Ectodermal cell (in vitro differentiated cells): ENCODE results near the gene REST.
A peak's percentile ranks its signal among the peaks of the same experiment; 100 is the strongest.
"Not testable (repeated sequence)": the region's sequence is repeated elsewhere in the genome, so short reads cannot be mapped to it uniquely, and the experiment has no call there.

ENCODE experiments used
- H3K27ac ChIP-seq: 2 replicates; pipeline ENCODE4 v1.7.0; 2013; ENCODE audit warnings: mild to moderate bottlenecking, low read depth, low read length; ENCODE audit not compliant: insufficient read depth, poor library complexity, severe bottlenecking
- H3K27me3 ChIP-seq: 2 replicates; pipeline ENCODE4 v1.7.0; 2013; ENCODE audit warnings: mild to moderate bottlenecking, low read length; ENCODE audit not compliant: insufficient read depth, control insufficient read depth, poor library complexity, severe bottlenecking
- H3K36me3 ChIP-seq: one replicate; pipeline ENCODE4 v1.7.0; 2013; ENCODE audit warnings: low read length; ENCODE audit not compliant: control insufficient read depth, insufficient read depth
- H3K4me1 ChIP-seq: one replicate; pipeline ENCODE4 v1.7.0; 2013; ENCODE audit warnings: low read length; ENCODE audit not compliant: control insufficient read depth, insufficient read depth
- H3K4me3 ChIP-seq: 2 replicates; pipeline ENCODE4 v1.7.0; 2013; ENCODE audit warnings: low read depth, low read length, control low read depth; ENCODE audit not compliant: insufficient read depth
- H3K9me3 ChIP-seq: 2 replicates; pipeline ENCODE4 v1.7.0; 2013; ENCODE audit warnings: mild to moderate bottlenecking, low read length, moderate library complexity; ENCODE audit not compliant: control insufficient read depth
- WGBS, 2 experiments: methylation state at CpG; one replicate each; pipeline ENCODE4 v1.1.7; 2013; ENCODE audit warnings: missing lambda C conversion rate in 2 of 2; 5-methylcytosine and 5-hydroxymethylcytosine counted together

Gene REST

GRCh38 chr4:56876264-56876663, 31.4 kb upstream of the REST start:
- WGBS, 2 experiments = 85 to 97% methylated on average over 3 of the region's 4 CpGs
- Histone ChIP-seq H3K9me3 (no peaks in the 10 kb centered on the region), H3K27ac (no peak overlapping the region), H3K4me3 (no peak overlapping the region), H3K27me3 (no peaks in the 10 kb centered on the region), H3K4me1 (peaks cover 11% of the 10 kb centered on the region), H3K36me3 (no peaks in the 10 kb centered on the region)

GRCh38 chr4:56879996-56880395, 27.7 kb upstream of the REST start:
- no peaks in the 10 kb centered on the region for H3K36me3 ChIP-seq
- no peaks in the 10 kb centered on the region for H3K27me3 ChIP-seq
- 87 to 100% methylated on average over 3 of the region's 3 CpGs for WGBS, 2 experiments
- no peaks in the 10 kb centered on the region for H3K4me1 ChIP-seq
- H3K4me3 ChIP-seq = no peak overlapping the region
- no peaks in the 10 kb centered on the region for H3K9me3 ChIP-seq
- H3K27ac ChIP-seq = no peak overlapping the region

GRCh38 chr4:56880572-56880971, 27.1 kb upstream of the REST start:
- no peaks in the 10 kb centered on the region for H3K9me3 ChIP-seq
- H3K27ac ChIP-seq = no peak overlapping the region
- WGBS, 2 experiments = 95 to 97% methylated on average over 5 of the region's 5 CpGs
- no peaks in the 10 kb centered on the region for H3K27me3 ChIP-seq
- no peaks in the 10 kb centered on the region for H3K36me3 ChIP-seq
- no peak overlapping the region for H3K4me3 ChIP-seq
- no peaks in the 10 kb centered on the region for H3K4me1 ChIP-seq

- not testable (repeated sequence) for H3K9me3 ChIP-seq, H3K27ac ChIP-seq, H3K4me3 ChIP-seq, H3K4me1 ChIP-seq, H3K27me3 ChIP-seq, H3K36me3 ChIP-seq
- WGBS, 2 experiments = 67 to 73% methylated on average over 3 of the region's 3 CpGs
Observed at GRCh38 chr4:56884511-56884910, 23.2 kb upstream of the REST start.

GRCh38 chr4:56892691-56893090, 15.0 kb upstream of the REST start:
- H3K36me3 ChIP-seq = no peaks in the 10 kb centered on the region
- 86 to 100% methylated on average over 1 of the region's 1 CpG for WGBS, 2 experiments
- H3K27ac ChIP-seq = no peak overlapping the region
- H3K4me3 ChIP-seq = no peak overlapping the region
- H3K9me3 ChIP-seq = no peaks in the 10 kb centered on the region
- no peaks in the 10 kb centered on the region for H3K4me1 ChIP-seq
- H3K27me3 ChIP-seq = no peaks in the 10 kb centered on the region

GRCh38 chr4:56897842-56898241, 9.9 kb upstream of the REST start:
- 93 to 95% methylated on average over 16 to 17 of the region's 17 CpGs for WGBS, 2 experiments
- not testable (repeated sequence) for H3K36me3 ChIP-seq, H3K27me3 ChIP-seq, H3K4me1 ChIP-seq, H3K4me3 ChIP-seq, H3K9me3 ChIP-seq, H3K27ac ChIP-seq

- not testable (repeated sequence) for H3K4me3 ChIP-seq, H3K36me3 ChIP-seq, H3K27me3 ChIP-seq, H3K27ac ChIP-seq, H3K4me1 ChIP-seq, H3K9me3 ChIP-seq
- 93 to 96% methylated on average over 4 of the region's 5 CpGs for WGBS, 2 experiments
Observed at GRCh38 chr4:56900186-56900585, 7.5 kb upstream of the REST start.

GRCh38 chr4:56902703-56903102, 5.0 kb upstream of the REST start:
- Histone ChIP-seq H3K4me3 (no peak overlapping the region), H3K9me3 (no peaks in the 10 kb centered on the region), H3K4me1 (peaks cover 6% of the 10 kb centered on the region), H3K27ac (no peak overlapping the region), H3K27me3 (peaks cover 17% of the 10 kb centered on the region), H3K36me3 (no peaks in the 10 kb centered on the region)
- WGBS, 2 experiments = 76 to 82% methylated on average over 3 of the region's 3 CpGs

- H3K27ac ChIP-seq = no peak overlapping the region
- H3K36me3 ChIP-seq = no peaks in the 10 kb centered on the region
- H3K27me3 ChIP-seq = peaks cover 17% of the 10 kb centered on the region
- H3K4me1 ChIP-seq = peaks cover 9% of the 10 kb centered on the region
- no peaks in the 10 kb centered on the region for H3K9me3 ChIP-seq
- H3K4me3 ChIP-seq = no peak overlapping the region
- WGBS, 2 experiments = 69% methylated on average over 1 of the region's 1 CpG; no CpG with 5 or more reads in 1 of the 2 experiments
Observed at GRCh38 chr4:56905796-56906195, 1.9 kb upstream of the REST start.

- Histone ChIP-seq H3K4me1 (peaks cover 9% of the 10 kb centered on the region), H3K36me3 (no peaks in the 10 kb centered on the region), H3K9me3 (no peaks in the 10 kb centered on the region), H3K4me3 (peak overlapping the region; percentile 95), H3K27me3 (peaks cover 17% of the 10 kb centered on the region), H3K27ac (no peak overlapping the region)
- WGBS, 2 experiments = 6% methylated on average over 19 of the region's 19 CpGs
Observed at GRCh38 chr4:56906489-56907393, 959 bp upstream of the REST start.
